Measurements from ENCODE around the gene ZNF70.

Gene ZNF70

DNA sequence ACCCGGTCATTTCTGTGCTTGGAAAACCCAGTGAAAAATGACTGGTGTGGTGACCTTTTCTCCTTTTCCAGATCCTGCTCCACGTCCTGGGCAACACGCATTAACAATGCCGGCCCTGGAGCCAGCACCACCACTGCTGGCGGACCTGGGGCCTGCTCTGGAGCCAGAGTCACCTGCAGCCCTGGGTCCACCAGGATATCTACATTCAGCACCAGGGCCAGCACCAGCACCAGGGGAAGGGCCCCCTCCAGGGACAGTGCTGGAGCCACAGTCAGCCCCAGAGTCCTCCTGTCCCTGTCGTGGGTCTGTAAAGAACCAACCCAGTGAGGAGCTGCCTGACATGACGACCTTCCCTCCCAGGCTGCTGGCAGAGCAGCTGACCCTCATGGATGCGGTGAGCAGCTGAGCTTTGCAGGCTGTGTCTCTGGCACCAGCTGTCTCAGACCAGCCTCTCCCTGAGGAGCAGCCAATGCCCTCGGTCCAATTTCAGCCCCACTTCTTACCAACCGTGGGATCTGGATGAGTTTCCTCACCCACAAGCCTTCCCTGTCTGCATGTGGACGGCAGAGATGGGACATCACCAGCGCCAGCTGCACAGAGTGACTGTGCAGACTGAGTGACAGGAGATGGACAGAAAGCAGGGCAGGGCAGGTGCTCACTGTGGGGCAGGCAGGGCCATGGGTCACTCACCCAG lies 58.2 kb downstream of the ZNF70 start:
- no peak overlapping the region for H2AFZ ChIP-seq (ENCODE audit: low read length)
- no peak overlapping the region for H3K9ac ChIP-seq (ENCODE audit: low read length)

GRCh38 chr22:23691748-23692423 lies 59.0 kb downstream of the ZNF70 start:
- H3K4me1 ChIP-seq (ENCODE audit: insufficient read depth, low read length, severe bottlenecking): peaks cover 13% of the 10 kb centered on the region
- H3K9ac ChIP-seq (ENCODE audit: low read length): no peak overlapping the region
- H3K36me3 ChIP-seq (ENCODE audit: insufficient read depth, low read length): peaks cover 47% of the 10 kb centered on the region

More for the DNA sequence above, 58.2 kb downstream of the ZNF70 start:
- TF ChIP-seq, protein P1, sequence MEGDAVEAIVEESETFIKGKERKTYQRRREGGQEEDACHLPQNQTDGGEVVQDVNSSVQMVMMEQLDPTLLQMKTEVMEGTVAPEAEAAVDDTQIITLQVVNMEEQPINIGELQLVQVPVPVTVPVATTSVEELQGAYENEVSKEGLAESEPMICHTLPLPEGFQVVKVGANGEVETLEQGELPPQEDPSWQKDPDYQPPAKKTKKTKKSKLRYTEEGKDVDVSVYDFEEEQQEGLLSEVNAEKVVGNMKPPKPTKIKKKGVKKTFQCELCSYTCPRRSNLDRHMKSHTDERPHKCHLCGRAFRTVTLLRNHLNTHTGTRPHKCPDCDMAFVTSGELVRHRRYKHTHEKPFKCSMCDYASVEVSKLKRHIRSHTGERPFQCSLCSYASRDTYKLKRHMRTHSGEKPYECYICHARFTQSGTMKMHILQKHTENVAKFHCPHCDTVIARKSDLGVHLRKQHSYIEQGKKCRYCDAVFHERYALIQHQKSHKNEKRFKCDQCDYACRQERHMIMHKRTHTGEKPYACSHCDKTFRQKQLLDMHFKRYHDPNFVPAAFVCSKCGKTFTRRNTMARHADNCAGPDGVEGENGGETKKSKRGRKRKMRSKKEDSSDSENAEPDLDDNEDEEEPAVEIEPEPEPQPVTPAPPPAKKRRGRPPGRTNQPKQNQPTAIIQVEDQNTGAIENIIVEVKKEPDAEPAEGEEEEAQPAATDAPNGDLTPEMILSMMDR (IDR thresholded peaks at IDR 0.05; ENCODE audit: low read length): no peak
- TF ChIP-seq EZH2 (IDR thresholded peaks at IDR 0.05; ENCODE audit: borderline replicate concordance, low read length): no peak
- H3K79me2 ChIP-seq (ENCODE audit: insufficient read depth, low read length): no peaks in the 10 kb centered on the region
- H3K4me3 ChIP-seq (ENCODE audit: low read depth, low read length, poor library complexity, severe bottlenecking): no peak overlapping the region
- H3K9me2 ChIP-seq (ENCODE audit: low read depth, low read length): no peaks in the 10 kb centered on the region
- peaks cover 47% of the 10 kb centered on the region for H3K36me3 ChIP-seq (ENCODE audit: insufficient read depth, low read length)
- no peak overlapping the region for H3K27ac ChIP-seq (ENCODE audit: low read depth, low read length, poor library complexity, severe bottlenecking)
- H3K4me1 ChIP-seq (ENCODE audit: insufficient read depth, low read length, severe bottlenecking): peaks cover 17% of the 10 kb centered on the region
- H3F3A ChIP-seq (ENCODE audit: insufficient read depth, low read length): no peaks in the 10 kb centered on the region
- no peaks in the 10 kb centered on the region for H3K9me3 ChIP-seq (ENCODE audit: low read length)
- H4K20me1 ChIP-seq (ENCODE audit: insufficient read depth, low read length): no peaks in the 10 kb centered on the region
- no peaks in the 10 kb centered on the region for H3K27me3 ChIP-seq (ENCODE audit: insufficient read depth, low read length)
- no peak overlapping the region for H3K4me2 ChIP-seq (ENCODE audit: low read length)

GRCh38 chr22:23690713-23691112 lies 60.2 kb downstream of the ZNF70 start, which contains the start of gene RGL4:
Gene RGL4, plus strand, starts transcription at chr22:23691013. Its CDS starts 1,018 bp downstream, at chr22:23692031.
- Histone ChIP-seq H4K20me1 (ENCODE audit: insufficient read depth, low read length) (no peaks in the 10 kb centered on the region), H3K4me2 (ENCODE audit: low read length) (no peak within 1 kb of the TSS), H3K4me1 (ENCODE audit: insufficient read depth, low read length, severe bottlenecking) (peaks cover 2% of the 10 kb centered on the region), H3K9me3 (ENCODE audit: low read length) (no peaks in the 10 kb centered on the region), H3F3A (ENCODE audit: insufficient read depth, low read length) (no peaks in the 10 kb centered on the region), H3K27me3 (ENCODE audit: insufficient read depth, low read length) (no peaks in the 10 kb centered on the region), H2AFZ (ENCODE audit: low read length) (no peak within 1 kb of the TSS), H3K9ac (ENCODE audit: low read length) (no peak within 1 kb of the TSS), H3K4me3 (ENCODE audit: low read depth, low read length, poor library complexity, severe bottlenecking) (no peak within 1 kb of the TSS), H3K79me2 (ENCODE audit: insufficient read depth, low read length) (no peaks in the 10 kb centered on the region), H3K36me3 (ENCODE audit: insufficient read depth, low read length) (peaks cover 44% of the 10 kb centered on the region), H3K27ac (ENCODE audit: low read depth, low read length, poor library complexity, severe bottlenecking) (no peak within 1 kb of the TSS), H3K9me2 (ENCODE audit: low read depth, low read length) (no peaks in the 10 kb centered on the region)
- TF ChIP-seq EZH2 (IDR thresholded peaks at IDR 0.05; ENCODE audit: borderline replicate concordance, low read length): no peak
- TF ChIP-seq, protein P1 (IDR thresholded peaks at IDR 0.05; ENCODE audit: low read length): no peak

More at GRCh38 chr22:23691748-23692423, 59.0 kb downstream of the ZNF70 start:
- H3K9me3 ChIP-seq (ENCODE audit: low read length): no peaks in the 10 kb centered on the region
- H3K4me2 ChIP-seq (ENCODE audit: low read length): no peak overlapping the region
- H4K20me1 ChIP-seq (ENCODE audit: insufficient read depth, low read length): no peaks in the 10 kb centered on the region
- H3F3A ChIP-seq (ENCODE audit: insufficient read depth, low read length): no peaks in the 10 kb centered on the region
- no peaks in the 10 kb centered on the region for H3K9me2 ChIP-seq (ENCODE audit: low read depth, low read length)
- no peak overlapping the region for H2AFZ ChIP-seq (ENCODE audit: low read length)
- H3K27ac ChIP-seq (ENCODE audit: low read depth, low read length, poor library complexity, severe bottlenecking): no peak overlapping the region
- H3K79me2 ChIP-seq (ENCODE audit: insufficient read depth, low read length): no peaks in the 10 kb centered on the region
- no peak overlapping the region for H3K4me3 ChIP-seq (ENCODE audit: low read depth, low read length, poor library complexity, severe bottlenecking)
- no peaks in the 10 kb centered on the region for H3K27me3 ChIP-seq (ENCODE audit: insufficient read depth, low read length)
- no peak for TF ChIP-seq EZH2 (IDR thresholded peaks at IDR 0.05; ENCODE audit: borderline replicate concordance, low read length)
- TF ChIP-seq, protein P1 (IDR thresholded peaks at IDR 0.05; ENCODE audit: low read length): no peak
